Panc1 (cell line): ENCODE results near the gene RCN2. TPM values are rescaled to one million over a fixed set of nuclear protein-coding genes. Genes with fewer than 3 reads are reported as not detected.

Experiments used
- ATAC-seq: fragments of 200-7000 bp; cut with Tn5 transposase; 2 replicates; pipeline ENCODE4 v1.9.1; 2020; ENCODE audit warnings: mild to moderate bottlenecking, moderate library complexity
- BruUV-seq: library from RNA; stranded (reverse); fragments of 400-500 nt; replicated peaks from 2 replicates; lab custom pipeline; 2021; lab: Mats Ljungman, UMichigan
- CTCF ChIA-PET: fragments of 300-600 bp; sonication (Branson Sonifier 250); formaldehyde crosslinking; loops from one replicate; lab custom pipeline; 2022; ENCODE audit warnings: antibody characterized with exemption; lab: Charles Lee
- POLR2A ChIA-PET: fragments of 300-600 bp; sonication (Branson Sonifier 250); formaldehyde crosslinking; loops from one replicate; lab custom pipeline; 2022; ENCODE audit warnings: antibody characterized with exemption; lab: Charles Lee
- DNase-seq: peaks from one replicate; pipeline ENCODE4 v3.0.0-alpha.2; 2010; ENCODE audit warnings: low read depth, low spot score
- H3K27ac ChIP-seq: 2 replicates; pipeline ENCODE4 v1.5.1; 2011; ENCODE audit warnings: mild to moderate bottlenecking, low read length, inconsistent platforms
- H3K27me3 ChIP-seq: fragments of 200-500 bp; sonication (Bioruptor generic); 2 replicates; pipeline ENCODE4 v1.6.0; 2014; ENCODE audit warnings: low read length, inconsistent platforms; ENCODE audit not compliant: control insufficient read depth, insufficient read depth
- H3K36me3 ChIP-seq: fragments of 200-500 bp; sonication (Bioruptor generic); 2 replicates; pipeline ENCODE4 v1.5.1; 2014; ENCODE audit warnings: inconsistent platforms, mild to moderate bottlenecking, low read length, moderate library complexity; ENCODE audit not compliant: control insufficient read depth, insufficient read depth
- H3K4me1 ChIP-seq: 2 replicates; pipeline ENCODE4 v1.5.1; 2011; ENCODE audit warnings: inconsistent platforms, mild to moderate bottlenecking, low read length, moderate library complexity; ENCODE audit not compliant: control insufficient read depth, insufficient read depth
- H3K4me3 ChIP-seq, 2 experiments: 2 replicates each; pipeline ENCODE4 v1.5.1; 2011 to 2012; ENCODE audit warnings: low read depth in 2 of 2, low read length in 2 of 2, mild to moderate bottlenecking in 2 of 2, inconsistent platforms in 1 of 2, moderate library complexity in 1 of 2
- H3K9me3 ChIP-seq: fragments of 200-500 bp; sonication (Bioruptor generic); 2 replicates; pipeline ENCODE4 v1.5.1; 2014; ENCODE audit warnings: low read depth, mild to moderate bottlenecking, inconsistent platforms, low read length, moderate library complexity; ENCODE audit not compliant: control insufficient read depth, insufficient read depth
- POLR2AphosphoS5 ChIP-seq: IDR thresholded peaks from 2 replicates; pipeline ENCODE4 v1.6.1; 2012; ENCODE audit warnings: mild to moderate bottlenecking, low read depth, low read length, moderate library complexity
- SIN3A ChIP-seq: IDR thresholded peaks from 2 replicates; pipeline ENCODE4 v1.6.1; 2012; ENCODE audit warnings: low read depth, mild to moderate bottlenecking, low read length, moderate library complexity, borderline replicate concordance; ENCODE audit not compliant: insufficient read depth
- TCF7L2 ChIP-seq: IDR thresholded peaks from 2 replicates; pipeline ENCODE4 v1.6.1; 2011; ENCODE audit warnings: mild to moderate bottlenecking, low read depth, low read length, inconsistent platforms
- in situ Hi-C: cut with HindIII; loops from 2 replicates; pipeline ENCODE4 v1.10.0; 2016; ENCODE audit warnings: low sequenced_read_pairs, low pct_unique_long_range_greater_than_20kb
- intact Hi-C: fragments of 100-400 bp; cut with micrococcal nuclease; formaldehyde crosslinking; loops from one replicate; pipeline ENCODE4 v1.10.0; 2022; ENCODE audit not compliant: unreplicated experiment
- total RNA-seq: library from RNA; stranded (reverse); gene quantifications from one replicate; pipeline ENCODE4 v1.2.1, GENCODE V29; 2021; ENCODE audit not compliant: unreplicated experiment
- TF ChIP-seq, protein P1 (sequence below): fragments of 450-650 bp; IDR thresholded peaks from 2 replicates; pipeline ENCODE4 v1.5.1; 2017; ENCODE audit warnings: mild to moderate bottlenecking
- TF ChIP-seq, protein P2 (sequence below), 2 experiments: IDR thresholded peaks; 2 replicates each; pipeline ENCODE4 v1.6.1; 2011 to 2012; ENCODE audit warnings: low read depth in 2 of 2, control low read depth in 1 of 2, low read length in 1 of 2, mild to moderate bottlenecking in 1 of 2, moderate library complexity in 1 of 2; ENCODE audit not compliant: insufficient read depth in 1 of 2

The RCN2 gene
- total RNA-seq, 1 experiment from 2014 or later: 60.7 TPM

DNA sequence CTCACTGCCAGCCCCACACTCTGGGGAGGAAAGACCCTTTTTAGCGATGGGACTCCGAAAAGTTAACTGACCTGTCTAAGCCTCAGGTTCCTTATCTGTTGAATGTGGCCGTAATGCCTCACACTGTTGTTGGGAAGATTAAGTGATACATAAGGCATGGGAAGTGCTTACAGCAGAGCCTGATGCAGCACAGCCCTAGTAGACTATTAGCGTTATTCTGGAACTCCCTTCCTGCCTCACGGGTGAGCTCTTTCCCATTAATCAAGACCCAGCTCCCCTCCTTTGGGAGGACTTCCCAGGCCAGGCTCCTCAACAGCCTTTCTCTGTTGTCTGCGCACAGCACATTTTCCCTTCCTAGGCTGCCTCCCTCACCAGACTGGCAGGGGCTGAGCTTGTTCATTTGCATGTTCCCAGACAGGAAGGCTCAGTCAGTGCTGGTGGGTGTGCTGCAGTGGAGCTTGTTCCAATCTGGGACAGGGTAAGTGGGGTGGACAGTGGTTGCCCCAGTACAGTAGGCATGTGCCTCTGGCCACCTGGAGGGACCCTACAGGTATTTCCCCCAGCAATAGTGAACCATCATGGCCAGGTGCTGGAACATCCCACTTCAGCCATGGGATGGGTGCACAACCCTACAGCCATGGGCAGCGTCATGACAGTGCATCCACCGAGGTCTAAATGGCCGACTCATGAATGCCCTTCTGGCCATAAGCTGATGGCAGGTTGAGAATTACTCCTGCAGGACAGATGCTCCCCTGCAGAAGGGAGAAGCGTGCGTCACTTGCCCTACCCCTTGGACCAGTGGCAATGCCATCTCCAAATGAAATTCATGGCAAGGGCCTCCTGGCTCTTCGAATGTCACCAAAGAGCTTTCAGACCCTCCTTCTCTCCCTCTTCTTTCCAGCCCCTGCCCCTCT lies 57.6 kb downstream of the RCN2 start:
- no peaks in the 10 kb centered on the region; the same call in 1 of the 2 replicates for H3K27me3 ChIP-seq
- ChIA-PET CTCF (no interaction called here), POLR2A (interaction anchor here (0.7 kb wide), 1 partner anchor 660 kb away, joined by 6 read pairs; no protein-coding TSS in a partner anchor)
- DNase-seq (no peak), ATAC-seq (no peak)
- intact Hi-C loops (no loop called here), in situ Hi-C loops (no loop called here)
- no TSS peak for BruUV-seq
- no peaks in the 10 kb centered on the region for H3K4me1 ChIP-seq
- no peak overlapping the region for H3K4me3 ChIP-seq
- H3K9me3 ChIP-seq: no peaks in the 10 kb centered on the region
- TF ChIP-seq POLR2AphosphoS5: no peak
- TF ChIP-seq, protein P1, sequence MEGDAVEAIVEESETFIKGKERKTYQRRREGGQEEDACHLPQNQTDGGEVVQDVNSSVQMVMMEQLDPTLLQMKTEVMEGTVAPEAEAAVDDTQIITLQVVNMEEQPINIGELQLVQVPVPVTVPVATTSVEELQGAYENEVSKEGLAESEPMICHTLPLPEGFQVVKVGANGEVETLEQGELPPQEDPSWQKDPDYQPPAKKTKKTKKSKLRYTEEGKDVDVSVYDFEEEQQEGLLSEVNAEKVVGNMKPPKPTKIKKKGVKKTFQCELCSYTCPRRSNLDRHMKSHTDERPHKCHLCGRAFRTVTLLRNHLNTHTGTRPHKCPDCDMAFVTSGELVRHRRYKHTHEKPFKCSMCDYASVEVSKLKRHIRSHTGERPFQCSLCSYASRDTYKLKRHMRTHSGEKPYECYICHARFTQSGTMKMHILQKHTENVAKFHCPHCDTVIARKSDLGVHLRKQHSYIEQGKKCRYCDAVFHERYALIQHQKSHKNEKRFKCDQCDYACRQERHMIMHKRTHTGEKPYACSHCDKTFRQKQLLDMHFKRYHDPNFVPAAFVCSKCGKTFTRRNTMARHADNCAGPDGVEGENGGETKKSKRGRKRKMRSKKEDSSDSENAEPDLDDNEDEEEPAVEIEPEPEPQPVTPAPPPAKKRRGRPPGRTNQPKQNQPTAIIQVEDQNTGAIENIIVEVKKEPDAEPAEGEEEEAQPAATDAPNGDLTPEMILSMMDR: no peak
- TF ChIP-seq, protein P2, sequence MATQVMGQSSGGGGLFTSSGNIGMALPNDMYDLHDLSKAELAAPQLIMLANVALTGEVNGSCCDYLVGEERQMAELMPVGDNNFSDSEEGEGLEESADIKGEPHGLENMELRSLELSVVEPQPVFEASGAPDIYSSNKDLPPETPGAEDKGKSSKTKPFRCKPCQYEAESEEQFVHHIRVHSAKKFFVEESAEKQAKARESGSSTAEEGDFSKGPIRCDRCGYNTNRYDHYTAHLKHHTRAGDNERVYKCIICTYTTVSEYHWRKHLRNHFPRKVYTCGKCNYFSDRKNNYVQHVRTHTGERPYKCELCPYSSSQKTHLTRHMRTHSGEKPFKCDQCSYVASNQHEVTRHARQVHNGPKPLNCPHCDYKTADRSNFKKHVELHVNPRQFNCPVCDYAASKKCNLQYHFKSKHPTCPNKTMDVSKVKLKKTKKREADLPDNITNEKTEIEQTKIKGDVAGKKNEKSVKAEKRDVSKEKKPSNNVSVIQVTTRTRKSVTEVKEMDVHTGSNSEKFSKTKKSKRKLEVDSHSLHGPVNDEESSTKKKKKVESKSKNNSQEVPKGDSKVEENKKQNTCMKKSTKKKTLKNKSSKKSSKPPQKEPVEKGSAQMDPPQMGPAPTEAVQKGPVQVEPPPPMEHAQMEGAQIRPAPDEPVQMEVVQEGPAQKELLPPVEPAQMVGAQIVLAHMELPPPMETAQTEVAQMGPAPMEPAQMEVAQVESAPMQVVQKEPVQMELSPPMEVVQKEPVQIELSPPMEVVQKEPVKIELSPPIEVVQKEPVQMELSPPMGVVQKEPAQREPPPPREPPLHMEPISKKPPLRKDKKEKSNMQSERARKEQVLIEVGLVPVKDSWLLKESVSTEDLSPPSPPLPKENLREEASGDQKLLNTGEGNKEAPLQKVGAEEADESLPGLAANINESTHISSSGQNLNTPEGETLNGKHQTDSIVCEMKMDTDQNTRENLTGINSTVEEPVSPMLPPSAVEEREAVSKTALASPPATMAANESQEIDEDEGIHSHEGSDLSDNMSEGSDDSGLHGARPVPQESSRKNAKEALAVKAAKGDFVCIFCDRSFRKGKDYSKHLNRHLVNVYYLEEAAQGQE (IDR thresholded peaks at IDR 0.05; ENCODE audit: insufficient read depth in 1 of 2, low read depth in 2 of 2, low read length in 1 of 2): no peak
- TF ChIP-seq TCF7L2: no peak
- no peak for TF ChIP-seq SIN3A
- no peaks in the 10 kb centered on the region for H3K36me3 ChIP-seq
- no peak overlapping the region for H3K27ac ChIP-seq

DNA sequence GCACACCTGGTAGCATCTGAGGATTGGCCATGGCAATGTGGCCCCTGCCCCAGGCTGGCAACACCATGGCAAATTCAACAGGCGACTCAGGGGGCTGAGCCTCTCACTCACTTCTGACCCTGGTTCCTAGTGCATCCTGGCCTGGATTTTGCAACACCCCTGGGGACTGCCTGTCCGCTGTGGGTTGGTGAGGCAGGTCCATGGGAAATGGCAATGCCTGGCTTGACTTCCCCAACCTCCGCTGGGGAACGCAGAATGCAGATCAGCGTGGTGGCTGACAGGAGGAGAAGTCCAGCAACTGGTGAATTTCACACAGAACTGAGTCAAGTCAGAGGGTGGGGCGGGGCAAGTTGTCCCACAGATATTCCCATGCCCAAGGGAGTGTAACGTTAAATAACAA lies 59.5 kb downstream of the RCN2 start:
- intact Hi-C loops: no loop called here
- CTCF ChIA-PET: no interaction called here
- Histone ChIP-seq H3K4me3 (no peak overlapping the region), H3K4me1 (no peaks in the 10 kb centered on the region), H3K36me3 (no peaks in the 10 kb centered on the region), H3K27ac (no peak overlapping the region), H3K9me3 (no peaks in the 10 kb centered on the region), H3K27me3 (no peaks in the 10 kb centered on the region)
- DNase-seq (no peak), ATAC-seq (no peak)
- POLR2A ChIA-PET: no interaction called here
- in situ Hi-C loops: no loop called here
- BruUV-seq: no TSS peak
- no peak for TF ChIP-seq SIN3A
- TF ChIP-seq, protein P2 (IDR thresholded peaks at IDR 0.05; ENCODE audit: insufficient read depth in 1 of 2, low read depth in 2 of 2, low read length in 1 of 2): no peak
